HG03280 (cell line): ENCODE results near the gene BICDL2.

Source experiments
- ATAC-seq: cut with Tn5 transposase; IDR thresholded peaks from one replicate; pipeline ENCODE4 v1.9.1; 2021; ENCODE audit warnings: mild to moderate bottlenecking, moderate library complexity; ENCODE audit not compliant: unreplicated experiment

The BICDL2 gene

GRCh38 chr16:2988590-2989099, 48.1 kb downstream of the BICDL2 start:
- ATAC-seq: no peak

GRCh38 chr16:2987833-2988232, 48.9 kb downstream of the BICDL2 start:
- no peak for ATAC-seq

GRCh38 chr16:2987286-2987685, 49.5 kb downstream of the BICDL2 start:
- ATAC-seq: no peak

DNA sequence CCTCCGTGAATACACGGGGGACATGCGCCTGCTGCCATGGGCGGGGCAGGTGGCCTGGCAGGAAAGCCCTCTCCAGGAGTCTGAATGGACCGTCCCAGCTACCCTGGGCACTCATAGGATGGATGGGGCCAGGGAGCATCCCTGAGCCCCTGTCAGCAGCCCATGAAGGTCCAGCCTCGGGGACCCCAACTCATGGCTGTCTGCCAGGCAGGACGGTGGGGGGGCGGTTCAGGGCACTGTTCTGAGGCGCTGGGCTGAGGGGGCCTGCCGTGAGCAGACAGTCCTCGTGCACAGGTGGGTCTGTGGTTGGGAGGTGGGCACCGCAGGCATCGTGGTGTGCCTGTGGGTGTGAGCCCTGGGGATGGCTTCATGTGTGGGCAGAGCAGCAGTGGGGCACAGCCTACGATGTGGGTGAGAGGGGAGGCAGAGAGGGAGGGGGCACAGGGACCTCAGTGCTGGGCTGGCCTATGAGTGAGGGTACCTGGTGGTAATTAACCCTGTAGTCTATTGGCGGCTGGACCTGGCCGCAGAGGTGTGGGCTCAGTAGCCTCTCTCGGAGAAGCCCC, 50.0 kb downstream of the BICDL2 start:
- ATAC-seq: no peak

GRCh38 chr16:2985893-2986355, 50.8 kb downstream of the BICDL2 start:
- ATAC-seq: no peak

DNA sequence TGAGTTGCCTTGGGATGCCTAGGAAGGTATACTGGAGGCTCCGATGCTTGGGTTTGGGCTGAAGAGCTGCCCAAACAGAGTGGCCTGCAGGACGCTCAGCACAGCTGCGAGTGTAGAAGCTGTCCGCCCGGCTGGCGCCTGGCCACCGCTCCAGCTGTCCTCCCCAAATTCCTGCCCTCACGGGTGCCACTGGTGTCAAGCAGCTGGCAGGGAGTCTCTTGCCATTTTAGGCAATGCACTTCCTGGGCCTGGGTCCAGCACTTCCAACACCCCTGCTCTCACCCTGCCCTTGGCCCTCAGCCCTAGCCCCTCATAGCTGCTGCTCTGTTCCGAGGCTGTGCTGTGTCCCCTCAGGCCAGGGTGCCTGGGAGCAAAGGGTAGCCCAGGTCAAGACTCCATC, 51.3 kb downstream of the BICDL2 start:
- ATAC-seq: no peak

- ATAC-seq: peak; percentile 38
Measured at GRCh38 chr16:2983706-2984136, 53.0 kb downstream of the BICDL2 start.

DNA sequence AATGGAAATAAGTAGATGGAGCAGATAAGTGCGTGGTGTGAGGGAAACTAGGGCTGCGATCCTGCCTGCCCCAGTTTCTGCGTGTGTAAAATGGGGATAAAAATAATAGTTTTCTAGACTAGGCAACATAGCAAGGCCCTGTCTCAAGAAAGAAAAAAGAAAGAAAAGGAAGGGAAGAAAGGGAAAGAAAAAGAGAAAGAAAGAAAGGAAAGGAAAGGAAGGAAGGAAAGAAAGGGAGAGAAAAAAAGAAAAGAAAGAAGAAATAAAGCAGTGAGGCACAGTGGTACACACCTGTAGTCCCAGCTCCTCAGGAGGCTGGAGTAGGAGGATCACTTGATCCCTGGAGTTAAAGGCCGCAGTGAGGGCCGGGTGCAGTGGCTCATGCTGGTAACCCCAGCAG, 54.3 kb downstream of the BICDL2 start:
- no peak for ATAC-seq

GRCh38 chr16:2981899-2982250, 54.9 kb downstream of the BICDL2 start:
- no peak for ATAC-seq

DNA sequence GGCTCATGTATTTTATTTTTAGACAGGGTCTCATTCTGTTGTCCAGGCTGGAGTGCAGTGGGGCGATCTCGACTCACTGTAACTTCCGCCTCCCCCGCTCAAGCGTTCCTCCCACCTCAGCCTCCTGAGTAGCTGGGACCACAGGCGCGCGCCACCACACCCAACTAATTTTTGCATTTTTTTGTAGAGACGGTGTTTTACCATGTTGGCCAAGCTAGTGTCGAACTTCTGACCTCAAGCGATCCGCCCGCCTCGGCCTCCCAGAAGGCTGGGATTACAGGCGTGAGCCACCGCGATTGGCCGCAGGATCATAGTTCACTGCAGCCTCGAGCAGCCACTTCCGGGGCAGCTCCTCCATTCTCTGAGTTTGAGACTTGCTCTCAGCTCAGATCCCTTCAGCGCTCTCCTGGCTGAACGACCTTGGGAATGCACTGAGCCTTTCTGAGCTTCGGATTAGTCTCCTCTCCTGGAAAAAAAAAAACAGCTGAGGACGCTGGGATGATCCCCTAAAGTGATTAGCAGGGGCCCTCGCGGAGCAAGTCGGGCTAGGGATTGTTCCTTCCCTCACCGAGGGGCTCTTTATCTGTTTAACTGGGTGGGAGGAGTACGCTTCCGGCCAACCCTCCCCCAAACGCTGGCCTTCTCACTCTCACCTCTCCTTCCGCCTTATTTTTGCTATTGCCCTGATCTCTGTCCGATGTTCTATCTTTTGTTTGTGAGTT, 55.4 kb downstream of the BICDL2 start:
- no peak for ATAC-seq

DNA sequence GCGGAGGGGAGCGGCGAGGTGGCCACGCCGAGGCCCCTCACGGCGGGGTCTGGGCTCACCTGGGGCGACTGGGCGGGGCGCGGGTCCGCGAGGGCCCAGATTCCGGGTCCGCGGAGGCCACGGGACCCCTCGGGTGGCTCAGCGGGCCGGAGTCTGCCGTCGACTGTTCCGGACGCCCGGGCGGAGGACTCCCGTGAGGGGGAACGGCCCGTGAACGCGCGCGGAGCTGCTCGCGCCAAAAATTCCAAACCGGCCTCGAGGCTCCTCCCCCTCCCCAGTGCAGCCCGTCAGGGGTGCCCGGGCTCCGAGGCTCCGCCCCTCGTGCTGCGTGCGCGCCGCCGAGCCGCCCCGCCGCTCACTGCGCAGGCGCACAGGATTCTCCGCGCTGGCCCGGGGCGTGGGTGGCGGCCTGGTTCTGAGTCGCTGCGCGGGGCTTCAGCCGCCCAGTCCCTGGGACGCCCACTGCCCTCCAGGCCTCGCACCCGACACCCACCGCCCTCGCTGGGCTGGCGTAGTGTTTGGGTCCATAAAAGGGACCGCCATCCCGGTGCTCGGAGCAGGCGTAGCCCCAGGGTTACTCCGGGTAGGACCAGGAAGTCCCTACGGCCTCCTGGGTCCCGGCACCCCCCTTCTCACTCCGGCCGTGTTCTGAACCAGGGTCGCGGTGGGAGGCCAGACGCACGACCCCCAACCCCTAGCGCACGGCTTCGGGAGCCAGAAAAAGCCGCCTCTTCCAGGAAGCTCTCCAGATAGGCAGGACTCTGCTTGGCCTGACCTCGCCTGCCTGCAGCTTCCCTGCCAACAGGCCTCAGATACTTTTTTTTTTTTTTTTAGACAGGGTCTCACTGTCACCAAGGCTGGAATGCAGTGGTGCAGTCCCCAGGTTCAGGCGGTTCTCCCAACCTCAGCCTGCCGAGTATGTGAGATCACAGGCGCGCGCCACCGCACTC, 56.2 kb downstream of the BICDL2 start, which contains the start of gene PKMYT1:
Gene PKMYT1, minus strand, starts transcription at position 220 of the 950 bp plus-strand sequence. CDS start 789 bp downstream, outside the sequence.
- ATAC-seq: peak; percentile 86

DNA sequence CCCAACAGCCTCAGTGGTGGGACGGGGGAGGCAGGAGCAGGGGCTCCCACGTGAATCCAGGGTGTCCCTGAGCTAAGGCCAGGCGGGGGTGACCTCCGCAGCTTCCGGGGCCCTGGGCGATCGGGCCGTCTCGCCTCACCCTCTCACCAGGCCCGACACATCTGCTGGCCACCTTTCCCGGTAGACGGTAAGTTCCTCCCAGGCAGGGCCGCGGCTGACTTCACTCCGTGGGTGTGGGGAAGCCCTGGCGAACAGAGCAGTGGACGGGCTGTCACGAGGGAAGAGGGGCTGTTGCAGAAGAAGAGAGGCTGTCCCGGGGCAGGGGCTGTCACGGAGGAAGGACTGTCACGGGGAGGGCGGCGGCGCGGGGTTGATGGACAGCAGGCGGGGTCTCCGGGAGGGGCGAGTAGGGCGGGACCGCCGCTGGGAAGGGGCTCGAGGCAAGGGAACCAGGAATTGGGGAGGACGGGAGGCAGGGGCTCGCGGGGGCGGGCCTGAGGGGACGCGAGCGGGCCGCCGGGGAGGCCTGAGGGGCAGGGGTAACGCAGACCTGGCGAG, 57.0 kb downstream of the BICDL2 start:
- no peak for ATAC-seq
